Endothelial cell of umbilical vein (primary cell): ENCODE results near the gene KRTAP4-3. TPM values are rescaled to one million over a fixed set of nuclear protein-coding genes. Genes with fewer than 3 reads are reported as not detected.

Experiments
- BruUV-seq: library from RNA; stranded (reverse); fragments of 400-500 nt; replicated peaks from 2 replicates; lab custom pipeline; 2021; lab: Mats Ljungman, UMichigan
- CTCF ChIA-PET: fragments of 300-600, 350-600 bp; sonication (Branson Sonifier 250); formaldehyde crosslinking; loops from one replicate; lab custom pipeline; 2021; ENCODE audit warnings: antibody characterized with exemption, inconsistent platforms; lab: Charles Lee
- POLR2A ChIA-PET: fragments of 300-600, 350-600 bp; sonication (Branson Sonifier 250); formaldehyde crosslinking; loops from one replicate; lab custom pipeline; 2021; ENCODE audit warnings: antibody characterized with exemption, inconsistent platforms; lab: Charles Lee
- DNase-seq: peaks from one replicate; pipeline ENCODE4 v3.0.0-alpha.2; 2011; ENCODE audit warnings: low read depth, low spot score
- FAIRE-seq: peaks from 2 replicates; lab custom pipeline; 2011; peaks lifted over from hg19 to GRCh38; lab: Jason Lieb, UNC
- H2AFZ ChIP-seq: 2 replicates; pipeline ENCODE4 v1.6.0; 2012; ENCODE audit warnings: low read depth, low read length, control low read depth, inconsistent platforms
- H3K27ac ChIP-seq: 2 replicates; pipeline ENCODE4 v1.5.1; 2011; ENCODE audit warnings: low read depth, mild to moderate bottlenecking, control low read depth, low read length, moderate library complexity; ENCODE audit not compliant: insufficient read depth
- H3K27me3 ChIP-seq, 2 experiments: 2 replicates each; pipeline versions ENCODE4 v1.6.0 to v1.6.1; 2011; ENCODE audit warnings: low read length in 2 of 2, mixed read lengths in 1 of 2; ENCODE audit not compliant: control insufficient read depth in 2 of 2, insufficient read depth in 2 of 2
- H3K36me3 ChIP-seq, 2 experiments: 2 replicates in 1 of 2; 3 replicates in 1 of 2; pipeline ENCODE4 v1.5.1; 2011; ENCODE audit warnings: low read length in 2 of 2, mild to moderate bottlenecking in 1 of 2, moderate library complexity in 1 of 2; ENCODE audit not compliant: control insufficient read depth in 2 of 2, insufficient read depth in 2 of 2; ENCODE audit errors: extremely low read depth in 1 of 2
- H3K4me1 ChIP-seq: 3 replicates; pipeline ENCODE4 v1.5.1; 2011; ENCODE audit warnings: mild to moderate bottlenecking, low read length; ENCODE audit not compliant: control insufficient read depth, insufficient read depth; ENCODE audit errors: extremely low read depth
- H3K4me2 ChIP-seq: 2 replicates; pipeline ENCODE4 v1.6.1; 2011; ENCODE audit warnings: low read length, control low read depth, mixed read lengths; ENCODE audit not compliant: insufficient read depth
- H3K4me3 ChIP-seq, 3 experiments: fragments of 200-600 bp in 1 of 3; sonication (generic), shearing (Covaris generic) in 1 of 3; replicated peaks in 1 of 3; 2 replicates each; pipeline ENCODE4 v1.5.1; 2011 to 2016; ENCODE audit warnings: control low read depth in 3 of 3, low read length in 3 of 3, mild to moderate bottlenecking in 2 of 3, inconsistent platforms in 1 of 3, low read depth in 1 of 3, moderate library complexity in 1 of 3; ENCODE audit not compliant: insufficient read depth in 1 of 3
- H3K79me2 ChIP-seq: 2 replicates; pipeline ENCODE4 v1.6.0; 2012; ENCODE audit warnings: low read length, inconsistent platforms; ENCODE audit not compliant: control insufficient read depth, insufficient read depth
- H3K9ac ChIP-seq: replicated peaks from 2 replicates; pipeline ENCODE3; 2011; ENCODE audit warnings: low read length, control low read depth; ENCODE audit not compliant: insufficient read depth; ENCODE audit errors: extremely low read depth
- H3K9me1 ChIP-seq: replicated peaks from 3 replicates; pipeline ENCODE4 v1.6.0; 2011; ENCODE audit warnings: mild to moderate bottlenecking, low read length; ENCODE audit not compliant: control insufficient read depth, insufficient read depth; ENCODE audit errors: extremely low read depth
- H3K9me3 ChIP-seq: replicated peaks from 2 replicates; pipeline ENCODE4 v1.5.1; 2012; ENCODE audit warnings: low read length, inconsistent platforms; ENCODE audit not compliant: control insufficient read depth, insufficient read depth
- H4K20me1 ChIP-seq: replicated peaks from 2 replicates; pipeline ENCODE3; 2011; ENCODE audit warnings: mild to moderate bottlenecking, low read length; ENCODE audit not compliant: control insufficient read depth, insufficient read depth; ENCODE audit errors: extremely low read depth
- EZH2 ChIP-seq: IDR thresholded peaks from 2 replicates; pipeline ENCODE4 v1.6.1; 2012; ENCODE audit warnings: borderline replicate concordance, low read depth, mild to moderate bottlenecking, moderate library complexity, low read length, inconsistent platforms; ENCODE audit not compliant: severe bottlenecking
- FOS ChIP-seq: IDR thresholded peaks from 2 replicates; pipeline ENCODE4 v1.6.1; 2011; ENCODE audit warnings: mild to moderate bottlenecking, low read length, moderate library complexity, borderline replicate concordance; ENCODE audit not compliant: insufficient read depth
- GATA2 ChIP-seq: IDR thresholded peaks from 2 replicates; pipeline ENCODE4 v1.7.0; 2011; ENCODE audit warnings: low read depth, mild to moderate bottlenecking, moderate library complexity, mixed read lengths, low read length; ENCODE audit not compliant: insufficient read length, insufficient read depth
- JUN ChIP-seq: IDR thresholded peaks from 2 replicates; pipeline ENCODE4 v1.6.1; 2011; ENCODE audit warnings: borderline replicate concordance, low read depth; ENCODE audit not compliant: insufficient read length, insufficient read depth
- MYC ChIP-seq: IDR thresholded peaks from one replicate; pipeline ENCODE4 v1.6.1; 2011; ENCODE audit warnings: mild to moderate bottlenecking, low read depth, low read length
- POLR2A ChIP-seq: IDR thresholded peaks from 2 replicates; pipeline ENCODE4 v1.6.1; 2012; ENCODE audit warnings: low read depth, mild to moderate bottlenecking, control low read depth, low read length
- POLR2AphosphoS5 ChIP-seq: IDR thresholded peaks from 2 replicates; pipeline ENCODE4 v1.6.1; 2012; ENCODE audit warnings: low read depth, mild to moderate bottlenecking, control low read depth, low read length, moderate library complexity; ENCODE audit not compliant: insufficient read depth
- dilution Hi-C: fragments of 300-500 bp; cut with MboI; formaldehyde crosslinking; loops from one replicate; pipeline ENCODE4 v1.15.0; 2019; ENCODE audit warnings: low sequenced_read_pairs; ENCODE audit not compliant: extremely low pct_ligation_motif_present
- intact Hi-C: fragments of 100-400 bp; cut with micrococcal nuclease; formaldehyde crosslinking; loops from one replicate; pipeline ENCODE4 v1.10.0; 2022
- polyA plus RNA-seq, 4 experiments: library from polyadenylated mRNA; depleted of rRNA in 3 of 4; stranded (reverse) in 3 of 4; unstranded in 1 of 4; fragments of >200 nt; gene quantifications; 2 replicates each; pipeline versions ENCODE4 v1.2.1 to v1.2.3, GENCODE V29; 2011 to 2012; ENCODE audit warnings: missing spikeins in 1 of 4
- total RNA-seq: library from RNA; stranded (reverse); gene quantifications from 2 replicates; pipeline ENCODE4 v1.2.3, GENCODE V29; 2021
- TF ChIP-seq, protein P1 (sequence below), 2 donors: IDR thresholded peaks; 1 replicate in 1 of 2; 2 replicates in 1 of 2; pipeline ENCODE4 v1.5.1; 2011; ENCODE audit warnings: low read length in 2 of 2, mild to moderate bottlenecking in 2 of 2, moderate library complexity in 2 of 2, control low read depth in 1 of 2, inconsistent platforms in 1 of 2, low read depth in 1 of 2; ENCODE audit not compliant: insufficient read depth in 1 of 2; ENCODE audit errors: extremely low read depth in 1 of 2
- TF ChIP-seq, protein P2 (sequence below): IDR thresholded peaks from 2 replicates; pipeline ENCODE4 v1.6.1; 2011; ENCODE audit not compliant: insufficient read depth, insufficient read length

KRTAP4-3 gene
- total and polyA plus RNA-seq, 2 donors (not counting 3 experiments of a cell fraction or from before 2014, with no cell fraction given), result not detected

DNA sequence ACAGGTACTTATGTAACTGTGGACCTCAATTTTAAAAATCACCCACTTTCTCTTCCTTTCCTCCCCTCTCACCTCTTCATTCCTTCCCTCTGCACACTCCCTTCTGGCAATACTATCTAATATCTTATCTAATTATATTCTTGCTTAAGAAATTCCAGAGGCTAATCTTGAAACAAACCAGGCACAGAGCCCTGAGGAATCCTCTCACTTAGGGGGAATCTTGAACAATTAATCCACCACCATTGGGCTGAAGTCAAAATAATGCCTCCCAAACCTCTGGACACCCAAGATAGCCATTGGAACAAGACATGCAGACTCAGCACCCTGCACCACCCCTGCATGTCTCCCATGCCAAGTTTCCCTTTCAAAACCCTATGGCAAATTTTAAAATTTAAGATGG, 26.7 kb downstream of the KRTAP4-3 start:
- H3K4me1 ChIP-seq, result no peaks in the 10 kb centered on the region
- no peaks in the 10 kb centered on the region for H3K27me3 ChIP-seq
- intact Hi-C loops (no loop called here), dilution Hi-C loops (no loop called here)
- no peaks in the 10 kb centered on the region for H3K79me2 ChIP-seq
- no TSS peak for BruUV-seq
- no peaks in the 10 kb centered on the region for H3K9me3 ChIP-seq
- no peaks in the 10 kb centered on the region for H3K9me1 ChIP-seq
- no peak overlapping the region for H3K4me3 ChIP-seq
- POLR2A ChIA-PET, result no interaction called here
- no peak overlapping the region for H2AFZ ChIP-seq
- CTCF ChIA-PET, result no interaction called here
- H3K27ac ChIP-seq, result no peak overlapping the region
- FAIRE-seq (no peak), DNase-seq (no peak)
- no peak overlapping the region for H3K4me2 ChIP-seq
- TF ChIP-seq FOS (no peak), POLR2AphosphoS5 (no peak), MYC (no peak), POLR2A (no peak), GATA2 (no peak), EZH2 (no peak), JUN (no peak)
- TF ChIP-seq, protein P1, sequence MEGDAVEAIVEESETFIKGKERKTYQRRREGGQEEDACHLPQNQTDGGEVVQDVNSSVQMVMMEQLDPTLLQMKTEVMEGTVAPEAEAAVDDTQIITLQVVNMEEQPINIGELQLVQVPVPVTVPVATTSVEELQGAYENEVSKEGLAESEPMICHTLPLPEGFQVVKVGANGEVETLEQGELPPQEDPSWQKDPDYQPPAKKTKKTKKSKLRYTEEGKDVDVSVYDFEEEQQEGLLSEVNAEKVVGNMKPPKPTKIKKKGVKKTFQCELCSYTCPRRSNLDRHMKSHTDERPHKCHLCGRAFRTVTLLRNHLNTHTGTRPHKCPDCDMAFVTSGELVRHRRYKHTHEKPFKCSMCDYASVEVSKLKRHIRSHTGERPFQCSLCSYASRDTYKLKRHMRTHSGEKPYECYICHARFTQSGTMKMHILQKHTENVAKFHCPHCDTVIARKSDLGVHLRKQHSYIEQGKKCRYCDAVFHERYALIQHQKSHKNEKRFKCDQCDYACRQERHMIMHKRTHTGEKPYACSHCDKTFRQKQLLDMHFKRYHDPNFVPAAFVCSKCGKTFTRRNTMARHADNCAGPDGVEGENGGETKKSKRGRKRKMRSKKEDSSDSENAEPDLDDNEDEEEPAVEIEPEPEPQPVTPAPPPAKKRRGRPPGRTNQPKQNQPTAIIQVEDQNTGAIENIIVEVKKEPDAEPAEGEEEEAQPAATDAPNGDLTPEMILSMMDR (IDR thresholded peaks at IDR 0.05; ENCODE audit: extremely low read depth in 1 of 2, insufficient read depth in 1 of 2, low read depth in 1 of 2, low read length in 2 of 2), result no peak
- TF ChIP-seq, protein P2, sequence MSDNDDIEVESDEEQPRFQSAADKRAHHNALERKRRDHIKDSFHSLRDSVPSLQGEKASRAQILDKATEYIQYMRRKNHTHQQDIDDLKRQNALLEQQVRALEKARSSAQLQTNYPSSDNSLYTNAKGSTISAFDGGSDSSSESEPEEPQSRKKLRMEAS, result no peak
- H4K20me1 ChIP-seq, result no peaks in the 10 kb centered on the region
- no peaks in the 10 kb centered on the region for H3K36me3 ChIP-seq
- H3K9ac ChIP-seq, result no peak overlapping the region
